HFF-Myc (cell line): ENCODE measurements around the gene PCAT7.

Source experiments
- DNase-seq: peaks from one replicate; pipeline ENCODE4 v3.0.0-alpha.2; 2011; ENCODE audit warnings: low read depth; ENCODE audit errors: extremely low read depth
- H3K4me3 ChIP-seq: replicated peaks from 2 replicates; pipeline ENCODE4 v1.5.1; 2011; ENCODE audit warnings: low read depth, mild to moderate bottlenecking, control low read depth, low read length
- CTCF ChIP-seq: IDR thresholded peaks from 2 replicates; pipeline ENCODE4 v1.5.1; 2012; ENCODE audit warnings: mild to moderate bottlenecking, low read depth, low read length, control low read depth; ENCODE audit errors: missing control alignments

Gene PCAT7

GRCh38 chr9:94517254-94517653 lies 37.6 kb upstream of the PCAT7 start:
- no peak for TF ChIP-seq CTCF
- no peak for DNase-seq
- no peak overlapping the region for H3K4me3 ChIP-seq

DNA sequence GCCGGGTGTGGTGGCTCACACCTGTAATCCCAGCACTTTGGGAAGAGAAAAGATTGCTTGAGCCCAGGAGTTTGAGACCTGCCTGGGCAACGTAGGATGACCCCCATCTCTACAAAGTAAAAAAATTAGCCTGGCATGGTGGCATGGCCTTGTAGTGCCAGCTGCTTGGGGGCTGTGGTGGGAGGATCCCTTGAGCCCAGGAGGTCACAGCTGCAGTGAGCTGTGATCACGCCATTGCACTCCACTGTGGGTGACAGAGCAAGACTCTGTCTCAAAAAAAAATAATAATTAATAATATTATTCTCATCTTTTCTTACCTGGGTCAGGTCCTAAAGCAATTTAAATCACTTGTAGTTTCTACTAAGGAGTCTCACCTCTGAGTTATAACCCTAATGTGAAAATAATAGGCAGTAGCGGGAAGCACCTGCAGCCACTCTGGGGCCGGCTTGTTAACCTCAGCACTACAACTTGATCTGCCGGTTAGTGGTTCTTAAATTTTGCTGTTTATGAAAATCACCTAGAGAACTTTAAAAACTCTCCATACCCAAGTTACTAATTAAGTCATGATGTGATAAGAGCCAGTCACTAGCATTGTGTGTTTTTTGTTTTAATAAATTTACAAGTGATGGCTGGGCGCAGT lies 29.4 kb upstream of the PCAT7 start:
- no peak for TF ChIP-seq CTCF
- no peak overlapping the region for H3K4me3 ChIP-seq
- no peak for DNase-seq

GRCh38 chr9:94526271-94526670 lies 28.6 kb upstream of the PCAT7 start:
- DNase-seq, result no peak
- H3K4me3 ChIP-seq, result no peak overlapping the region
- no peak for TF ChIP-seq CTCF

GRCh38 chr9:94526951-94527350 lies 27.9 kb upstream of the PCAT7 start:
- TF ChIP-seq CTCF, result no peak
- no peak for DNase-seq
- H3K4me3 ChIP-seq, result no peak overlapping the region

DNA sequence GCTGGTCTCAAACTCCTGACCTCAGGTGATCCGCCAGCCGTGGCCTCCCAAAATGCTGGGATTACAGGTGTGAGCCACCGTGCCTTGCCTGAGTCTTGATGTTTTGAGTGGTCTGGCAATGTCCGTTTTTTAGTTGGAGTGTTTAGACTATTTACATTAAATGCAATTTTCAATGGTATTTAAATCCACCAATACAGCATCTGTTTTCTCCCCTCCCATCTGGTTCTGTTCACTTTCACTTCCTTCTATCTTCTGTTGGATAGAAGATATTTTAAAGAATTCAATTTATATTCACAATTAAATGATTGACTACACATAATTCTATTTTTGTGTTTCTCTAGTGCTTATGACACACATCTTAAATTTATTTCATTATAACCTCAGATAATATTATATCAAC lies 26.0 kb upstream of the PCAT7 start:
- DNase-seq, result no peak
- TF ChIP-seq CTCF, result no peak
- no peak overlapping the region for H3K4me3 ChIP-seq

- no peak for TF ChIP-seq CTCF
- DNase-seq, result no peak
- H3K4me3 ChIP-seq, result no peak overlapping the region
Measured at GRCh38 chr9:94533155-94533554, 21.7 kb upstream of the PCAT7 start.

DNA sequence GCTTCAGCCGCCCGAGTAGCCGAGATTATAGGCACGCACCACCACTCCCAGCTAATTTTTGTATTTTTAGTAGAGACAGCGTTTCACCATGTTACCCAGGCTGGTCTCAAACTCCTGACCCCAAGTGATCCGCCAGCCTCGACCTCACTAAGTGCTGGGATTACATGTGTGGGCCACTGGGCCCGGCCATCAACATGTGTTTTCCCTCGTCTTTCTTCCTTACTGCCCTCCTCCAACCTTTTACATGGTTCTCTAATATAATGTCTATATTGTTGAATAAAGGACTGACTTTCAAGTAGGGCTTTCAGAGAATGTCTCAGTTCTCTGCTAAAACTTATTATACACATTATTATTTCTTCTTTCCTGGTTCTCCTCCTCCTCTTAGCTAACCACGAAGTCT lies 21.3 kb upstream of the PCAT7 start:
- DNase-seq, result no peak
- no peak for TF ChIP-seq CTCF
- no peak overlapping the region for H3K4me3 ChIP-seq
